Activated T-cell treated with anti-CD3 and anti-CD28 coated beads for 24 hours (primary cell): Measurements from ENCODE around the gene NOX3.
"Not testable (repeated sequence)": the region's sequence is repeated elsewhere in the genome, so short reads cannot be mapped to it uniquely, and the experiment has no call there.

Source experiments
- DNase-seq: peaks from one replicate; pipeline ENCODE4 v3.0.0-alpha.2; 2020; ENCODE audit warnings: low read depth

NOX3 gene

GRCh38 chr6:155371230-155371629, 84.4 kb downstream of the NOX3 start:
- no peak for DNase-seq

DNA sequence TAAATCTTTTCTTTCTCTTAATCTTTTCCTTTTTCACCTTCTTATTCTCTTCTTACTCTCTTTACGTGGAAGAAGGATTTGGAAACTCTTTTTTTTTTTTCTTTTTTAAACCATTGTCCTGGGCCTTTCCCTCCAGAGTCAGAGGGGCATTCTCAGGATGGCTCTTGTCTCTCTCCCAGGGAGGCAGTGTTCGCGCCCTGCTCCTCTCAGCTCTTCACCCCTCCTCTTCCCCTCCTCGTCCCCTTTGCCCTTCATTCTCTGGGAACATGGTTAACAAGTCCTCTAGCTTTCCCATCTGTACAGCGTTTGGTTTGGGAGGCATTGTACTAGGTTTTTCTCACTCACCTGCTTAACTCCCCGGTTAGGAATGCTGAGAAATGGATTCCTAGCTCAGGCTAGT, 89.3 kb downstream of the NOX3 start:
- no peak for DNase-seq

GRCh38 chr6:155364844-155365437, 90.7 kb downstream of the NOX3 start:
- DNase-seq = no peak

- not testable (repeated sequence) for DNase-seq
Observed at GRCh38 chr6:155364021-155364420, 91.6 kb downstream of the NOX3 start.

DNA sequence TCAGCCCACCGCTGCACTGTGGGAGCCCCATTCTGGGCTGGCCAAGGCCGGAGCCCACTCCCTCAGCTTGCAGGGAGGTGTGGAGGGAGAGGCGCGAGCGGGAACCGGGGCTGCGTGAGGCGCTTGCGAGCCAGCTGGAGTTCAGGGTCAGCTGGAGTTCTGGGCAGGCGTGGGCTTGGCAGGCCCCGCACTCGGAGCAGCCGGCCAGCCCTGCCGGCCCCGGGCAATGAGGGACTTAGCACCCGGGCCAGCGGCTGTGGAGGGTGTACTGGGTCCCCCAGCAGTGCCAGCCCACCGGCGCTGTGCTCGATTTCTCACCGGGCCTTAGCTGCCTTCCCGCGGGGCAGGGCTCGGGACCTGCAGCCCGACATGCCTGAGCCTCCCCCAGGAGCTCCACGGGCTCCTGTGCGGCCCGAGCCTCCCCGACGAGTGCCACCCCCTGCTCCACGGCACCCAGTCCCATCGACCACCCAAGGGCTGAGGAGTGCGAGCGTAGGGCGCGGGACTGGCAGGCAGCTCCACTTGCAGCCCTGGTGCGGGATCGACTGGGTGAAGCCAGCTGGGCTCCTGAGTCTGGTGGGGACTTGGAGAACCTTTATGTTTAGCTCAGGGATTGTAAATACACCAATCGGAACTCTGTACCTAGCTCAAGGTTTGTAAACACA, 92.5 kb downstream of the NOX3 start:
- not testable (repeated sequence) for DNase-seq

- no peak for DNase-seq
Observed at GRCh38 chr6:155354167-155354566, 101.5 kb downstream of the NOX3 start.

DNA sequence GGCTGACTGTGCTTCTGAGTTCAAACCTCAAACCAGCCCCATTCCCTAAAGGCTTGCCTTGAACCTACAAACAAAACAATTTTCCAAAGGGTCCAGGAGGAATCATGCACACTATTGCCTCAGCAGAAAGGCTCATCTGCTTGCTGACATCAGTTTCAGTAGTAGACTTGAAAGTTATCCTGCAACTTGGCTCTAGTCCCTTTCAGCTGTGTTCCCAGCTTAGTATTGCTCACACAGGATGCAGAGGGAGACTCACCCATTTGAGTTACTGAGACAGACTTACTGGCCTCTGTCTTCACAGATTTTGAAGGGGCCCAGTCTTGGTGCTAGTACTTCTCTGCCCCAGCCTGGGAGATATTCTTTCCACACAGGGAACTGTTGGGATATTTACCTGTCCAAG, 102.8 kb downstream of the NOX3 start:
- DNase-seq = no peak

GRCh38 chr6:155352130-155352420, 103.6 kb downstream of the NOX3 start:
- no peak for DNase-seq

GRCh38 chr6:155351273-155352129, 104.1 kb downstream of the NOX3 start:
- no peak for DNase-seq

DNA sequence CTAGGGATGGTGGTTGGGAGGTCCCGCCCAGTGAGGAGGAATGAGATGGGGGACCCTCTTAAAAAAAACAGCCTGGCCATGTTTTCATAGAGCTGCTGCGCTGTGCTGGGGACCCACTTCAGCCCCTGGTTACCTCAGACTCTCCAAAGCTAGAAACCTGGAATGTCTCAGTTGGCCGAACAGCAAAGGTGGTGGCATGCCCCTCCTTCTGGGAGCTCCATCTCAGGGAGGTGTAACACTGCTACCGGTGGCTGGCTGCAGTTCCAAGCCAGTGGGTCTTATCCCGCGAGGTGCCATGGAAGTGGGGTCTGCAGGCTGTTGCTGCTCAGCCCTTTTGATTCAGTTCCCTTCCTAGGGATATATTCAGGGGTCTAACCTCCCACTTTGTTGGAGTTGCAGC, 105.7 kb downstream of the NOX3 start:
- no peak for DNase-seq

DNA sequence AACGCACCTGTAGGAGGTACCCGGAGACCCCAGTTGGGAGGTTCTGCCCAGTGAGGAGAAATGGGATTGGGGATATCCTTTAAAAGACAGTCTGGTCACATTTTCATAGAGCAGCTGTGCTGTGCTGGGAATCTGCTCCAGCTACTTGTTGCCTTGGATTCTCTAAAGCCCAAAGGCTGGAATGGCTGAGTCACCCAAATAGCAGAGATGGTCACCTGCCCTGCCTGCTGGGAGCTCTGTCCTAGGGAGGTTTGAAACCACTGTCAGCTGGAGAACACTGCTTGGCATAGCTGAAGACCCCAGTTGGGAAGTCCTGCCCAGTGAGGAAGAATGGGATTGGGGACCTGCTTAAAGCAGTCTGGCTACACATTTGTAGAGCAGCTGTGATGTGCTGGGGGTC, 106.5 kb downstream of the NOX3 start:
- DNase-seq = no peak

GRCh38 chr6:155347800-155348199, 107.8 kb downstream of the NOX3 start:
- DNase-seq = no peak

- DNase-seq = no peak
Observed at GRCh38 chr6:155346957-155347356, 108.7 kb downstream of the NOX3 start.
